GM12878 (cell line): ENCODE results near the gene TOMM5.

Experiments used
- CBX3 ChIP-seq: fragments of 200-600 bp; sonication (generic); IDR thresholded peaks from 2 replicates; pipeline ENCODE4 v1.6.1; 2016; ENCODE audit warnings: low read depth, borderline replicate concordance
- E4F1 ChIP-seq: fragments of 450-650 bp; IDR thresholded peaks from 2 replicates; pipeline ENCODE4 v1.6.1; 2018; ENCODE audit warnings: borderline replicate concordance, mild to moderate bottlenecking; ENCODE audit not compliant: partially characterized antibody
- EGR1 ChIP-seq, 2 experiments: IDR thresholded peaks; 1 replicate in 1 of 2; 2 replicates in 1 of 2; pipeline ENCODE4 v1.6.1; 2011 to 2012; ENCODE audit warnings: low read depth in 2 of 2, low read length in 2 of 2, borderline replicate concordance in 1 of 2, mild to moderate bottlenecking in 1 of 2, moderate library complexity in 1 of 2
- NFIC ChIP-seq: IDR thresholded peaks from 2 replicates; pipeline ENCODE4 v1.6.1; 2012; ENCODE audit warnings: low read depth, mild to moderate bottlenecking, inconsistent platforms, low read length, moderate library complexity
- NRF1 ChIP-seq: conservative IDR thresholded peaks from 2 replicates; pipeline ENCODE4 v1.6.1; 2011; ENCODE audit warnings: mild to moderate bottlenecking, low read depth, low read length, improper control_type of control experiment
- POLR2A ChIP-seq: IDR thresholded peaks from 2 replicates; pipeline ENCODE4 v1.6.1; 2011; ENCODE audit warnings: low read depth, mild to moderate bottlenecking, low read length
- POLR2AphosphoS5 ChIP-seq: IDR thresholded peaks from 2 replicates; pipeline ENCODE4 v1.6.1; 2011; ENCODE audit warnings: mild to moderate bottlenecking, low read length, inconsistent platforms
- REST ChIP-seq: IDR thresholded peaks from 2 replicates; pipeline ENCODE4 v1.6.1; 2012; ENCODE audit warnings: mild to moderate bottlenecking, low read depth, low read length
- TF ChIP-seq, protein P1 (sequence below), 3 experiments: IDR thresholded peaks in 2 of 3; conservative IDR thresholded peaks in 1 of 3; 2 replicates each; pipeline ENCODE4 v1.5.1; 2011; ENCODE audit warnings: low read depth in 3 of 3, low read length in 3 of 3, mild to moderate bottlenecking in 3 of 3, control low read depth in 2 of 3, moderate library complexity in 2 of 3, inconsistent platforms in 1 of 3, mixed read lengths in 1 of 3; ENCODE audit not compliant: control insufficient read depth in 2 of 3, insufficient read depth in 1 of 3; ENCODE audit errors: extremely low read depth in 1 of 3
- TF ChIP-seq, protein P2 (sequence below): fragments of 450-650 bp; IDR thresholded peaks from 2 replicates; pipeline ENCODE4 v1.6.1; 2017; ENCODE audit warnings: mild to moderate bottlenecking, moderate library complexity
- TF ChIP-seq, protein P3 (sequence below): IDR thresholded peaks from 2 replicates; pipeline ENCODE4 v1.6.1; 2012; ENCODE audit warnings: low read depth, low read length, improper control_type of control experiment

DNA sequence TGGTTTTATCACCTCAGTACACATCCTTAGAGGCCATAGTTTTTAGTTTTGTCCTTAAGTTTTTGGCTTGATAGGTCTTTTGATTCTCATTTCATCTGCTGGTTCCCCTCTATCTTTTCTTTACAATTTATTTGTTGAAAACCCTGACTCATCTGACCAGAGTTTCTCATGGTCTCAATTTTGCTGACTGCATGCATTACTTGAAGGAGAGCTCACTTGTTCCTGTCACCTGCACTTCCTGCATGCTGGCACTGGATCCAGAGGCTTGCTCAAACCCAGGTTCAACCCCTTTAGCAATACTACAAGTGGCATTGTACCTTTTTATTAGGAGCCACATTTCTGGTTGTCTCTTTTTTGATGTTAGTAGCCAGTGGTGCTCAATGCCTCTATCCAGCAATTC is 42.9 kb downstream of the TOMM5 start:
- TF ChIP-seq, protein P1, sequence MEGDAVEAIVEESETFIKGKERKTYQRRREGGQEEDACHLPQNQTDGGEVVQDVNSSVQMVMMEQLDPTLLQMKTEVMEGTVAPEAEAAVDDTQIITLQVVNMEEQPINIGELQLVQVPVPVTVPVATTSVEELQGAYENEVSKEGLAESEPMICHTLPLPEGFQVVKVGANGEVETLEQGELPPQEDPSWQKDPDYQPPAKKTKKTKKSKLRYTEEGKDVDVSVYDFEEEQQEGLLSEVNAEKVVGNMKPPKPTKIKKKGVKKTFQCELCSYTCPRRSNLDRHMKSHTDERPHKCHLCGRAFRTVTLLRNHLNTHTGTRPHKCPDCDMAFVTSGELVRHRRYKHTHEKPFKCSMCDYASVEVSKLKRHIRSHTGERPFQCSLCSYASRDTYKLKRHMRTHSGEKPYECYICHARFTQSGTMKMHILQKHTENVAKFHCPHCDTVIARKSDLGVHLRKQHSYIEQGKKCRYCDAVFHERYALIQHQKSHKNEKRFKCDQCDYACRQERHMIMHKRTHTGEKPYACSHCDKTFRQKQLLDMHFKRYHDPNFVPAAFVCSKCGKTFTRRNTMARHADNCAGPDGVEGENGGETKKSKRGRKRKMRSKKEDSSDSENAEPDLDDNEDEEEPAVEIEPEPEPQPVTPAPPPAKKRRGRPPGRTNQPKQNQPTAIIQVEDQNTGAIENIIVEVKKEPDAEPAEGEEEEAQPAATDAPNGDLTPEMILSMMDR (IDR thresholded peaks at IDR 0.05 in 2 of 3, conservative IDR thresholded peaks at IDR 0.05 in 1 of 3; ENCODE audit: control insufficient read depth in 2 of 3, extremely low read depth in 1 of 3, insufficient read depth in 1 of 3, low read depth in 3 of 3, low read length in 3 of 3): no peak
- no peak for TF ChIP-seq NRF1
- TF ChIP-seq, protein P2, sequence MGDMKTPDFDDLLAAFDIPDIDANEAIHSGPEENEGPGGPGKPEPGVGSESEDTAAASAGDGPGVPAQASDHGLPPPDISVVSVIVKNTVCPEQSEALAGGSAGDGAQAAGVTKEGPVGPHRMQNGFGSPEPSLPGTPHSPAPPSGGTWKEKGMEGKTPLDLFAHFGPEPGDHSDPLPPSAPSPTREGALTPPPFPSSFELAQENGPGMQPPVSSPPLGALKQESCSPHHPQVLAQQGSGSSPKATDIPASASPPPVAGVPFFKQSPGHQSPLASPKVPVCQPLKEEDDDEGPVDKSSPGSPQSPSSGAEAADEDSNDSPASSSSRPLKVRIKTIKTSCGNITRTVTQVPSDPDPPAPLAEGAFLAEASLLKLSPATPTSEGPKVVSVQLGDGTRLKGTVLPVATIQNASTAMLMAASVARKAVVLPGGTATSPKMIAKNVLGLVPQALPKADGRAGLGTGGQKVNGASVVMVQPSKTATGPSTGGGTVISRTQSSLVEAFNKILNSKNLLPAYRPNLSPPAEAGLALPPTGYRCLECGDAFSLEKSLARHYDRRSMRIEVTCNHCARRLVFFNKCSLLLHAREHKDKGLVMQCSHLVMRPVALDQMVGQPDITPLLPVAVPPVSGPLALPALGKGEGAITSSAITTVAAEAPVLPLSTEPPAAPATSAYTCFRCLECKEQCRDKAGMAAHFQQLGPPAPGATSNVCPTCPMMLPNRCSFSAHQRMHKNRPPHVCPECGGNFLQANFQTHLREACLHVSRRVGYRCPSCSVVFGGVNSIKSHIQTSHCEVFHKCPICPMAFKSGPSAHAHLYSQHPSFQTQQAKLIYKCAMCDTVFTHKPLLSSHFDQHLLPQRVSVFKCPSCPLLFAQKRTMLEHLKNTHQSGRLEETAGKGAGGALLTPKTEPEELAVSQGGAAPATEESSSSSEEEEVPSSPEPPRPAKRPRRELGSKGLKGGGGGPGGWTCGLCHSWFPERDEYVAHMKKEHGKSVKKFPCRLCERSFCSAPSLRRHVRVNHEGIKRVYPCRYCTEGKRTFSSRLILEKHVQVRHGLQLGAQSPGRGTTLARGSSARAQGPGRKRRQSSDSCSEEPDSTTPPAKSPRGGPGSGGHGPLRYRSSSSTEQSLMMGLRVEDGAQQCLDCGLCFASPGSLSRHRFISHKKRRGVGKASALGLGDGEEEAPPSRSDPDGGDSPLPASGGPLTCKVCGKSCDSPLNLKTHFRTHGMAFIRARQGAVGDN: no peak
- no peak for TF ChIP-seq POLR2AphosphoS5
- TF ChIP-seq, protein P3, sequence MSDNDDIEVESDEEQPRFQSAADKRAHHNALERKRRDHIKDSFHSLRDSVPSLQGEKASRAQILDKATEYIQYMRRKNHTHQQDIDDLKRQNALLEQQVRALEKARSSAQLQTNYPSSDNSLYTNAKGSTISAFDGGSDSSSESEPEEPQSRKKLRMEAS: no peak
- no peak for TF ChIP-seq NFIC
- TF ChIP-seq EGR1 (IDR thresholded peaks at IDR 0.05; ENCODE audit: borderline replicate concordance in 1 of 2, low read depth in 2 of 2, low read length in 2 of 2): no peak
- no peak for TF ChIP-seq CBX3
- no peak for TF ChIP-seq REST
- TF ChIP-seq POLR2A: no peak
- no peak for TF ChIP-seq E4F1
